Measurements from ENCODE around the gene RESF1.

GRCh38 chr12:31952418-31952817, 6.8 kb upstream of the RESF1 start:
- TF ChIP-seq CTCF (IDR thresholded peaks at IDR 0.05; ENCODE audit: extremely low read depth in 1 of 2, insufficient read depth in 1 of 2, low read depth in 1 of 2, low read length in 2 of 2) (no peak), MAX (IDR thresholded peaks at IDR 0.05; ENCODE audit: insufficient read depth, insufficient read length) (no peak), FOS (IDR thresholded peaks at IDR 0.05; ENCODE audit: borderline replicate concordance, insufficient read depth, low read length) (no peak), POLR2A (IDR thresholded peaks at IDR 0.05; ENCODE audit: low read depth, low read length) (no peak), POLR2AphosphoS5 (IDR thresholded peaks at IDR 0.05; ENCODE audit: insufficient read depth, low read depth, low read length) (no peak)
